GM18907 (cell line): ENCODE measurements around the gene TRIM66.

Experiments
- ATAC-seq: cut with Tn5 transposase; IDR thresholded peaks from one replicate; pipeline ENCODE4 v1.9.1; 2021; ENCODE audit warnings: mild to moderate bottlenecking, moderate library complexity; ENCODE audit not compliant: unreplicated experiment

Gene TRIM66

GRCh38 chr11:8661001-8661795, 21.3 kb downstream of the TRIM66 start:
- no peak for ATAC-seq

- no peak for ATAC-seq
Measured at GRCh38 chr11:8658321-8659057, 24.0 kb downstream of the TRIM66 start.

- no peak for ATAC-seq
Measured at GRCh38 chr11:8656291-8656690, 26.2 kb downstream of the TRIM66 start.

GRCh38 chr11:8654503-8654902, 28.0 kb downstream of the TRIM66 start:
- no peak for ATAC-seq

- no peak for ATAC-seq
Measured at GRCh38 chr11:8652140-8652539, 30.3 kb downstream of the TRIM66 start.

GRCh38 chr11:8650401-8650990, 32.0 kb downstream of the TRIM66 start:
- ATAC-seq = no peak

GRCh38 chr11:8649361-8649760, 33.1 kb downstream of the TRIM66 start:
- no peak for ATAC-seq

GRCh38 chr11:8646873-8647272, 35.6 kb downstream of the TRIM66 start:
- no peak for ATAC-seq

- no peak for ATAC-seq
Measured at GRCh38 chr11:8642196-8642841, 40.1 kb downstream of the TRIM66 start.

- ATAC-seq = no peak
Measured at GRCh38 chr11:8641332-8641731, 41.1 kb downstream of the TRIM66 start.

GRCh38 chr11:8640267-8640906, 42.1 kb downstream of the TRIM66 start:
- no peak for ATAC-seq

GRCh38 chr11:8639655-8640054, 42.8 kb downstream of the TRIM66 start:
- ATAC-seq = no peak

- no peak for ATAC-seq
Measured at GRCh38 chr11:8638300-8638699, 44.2 kb downstream of the TRIM66 start.

GRCh38 chr11:8636127-8636526, 46.3 kb downstream of the TRIM66 start:
- ATAC-seq = no peak

- no peak for ATAC-seq
Measured at GRCh38 chr11:8634498-8634897, 48.0 kb downstream of the TRIM66 start.

- no peak for ATAC-seq
Measured at GRCh38 chr11:8631395-8632118, 50.9 kb downstream of the TRIM66 start.

- ATAC-seq = no peak
Measured at GRCh38 chr11:8624698-8625097, 57.8 kb downstream of the TRIM66 start.

GRCh38 chr11:8621147-8621546, 61.3 kb downstream of the TRIM66 start:
- ATAC-seq = no peak

- no peak for ATAC-seq
Measured at GRCh38 chr11:8617063-8617462, 65.4 kb downstream of the TRIM66 start.

- no peak for ATAC-seq
Measured at GRCh38 chr11:8615291-8616032, 67.0 kb downstream of the TRIM66 start.
